ENCODE results near the gene SI.
"Not testable (repeated sequence)": the region's sequence is repeated elsewhere in the genome, so short reads cannot be mapped to it uniquely, and the experiment has no call there.

Gene SI

DNA sequence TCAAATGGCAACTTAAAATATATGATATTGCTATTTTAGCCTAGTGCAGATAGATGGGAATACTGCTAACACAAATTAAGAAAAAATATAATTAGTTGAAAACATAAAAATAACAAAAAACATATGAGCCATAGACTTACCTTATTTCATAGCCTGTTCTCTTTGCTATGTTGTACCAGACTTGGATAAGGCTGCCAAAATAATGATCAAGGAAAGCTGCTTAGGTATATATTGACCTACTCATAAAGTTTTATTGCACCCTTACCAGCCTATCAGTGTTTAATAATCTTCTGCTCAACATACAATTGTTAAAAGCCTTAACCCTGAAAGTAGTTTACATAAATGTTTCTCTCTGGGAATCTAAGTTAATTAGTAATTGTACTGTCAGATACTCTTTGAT lies at the start of gene SI:
Gene SI (minus strand): TSS at position 204 of the 400 bp plus-strand sequence. CDS start 2,484 bp downstream, outside the sequence.
- DNase-seq (ENCODE audit: low read depth) = no peak

GRCh38 chr3:165125836-165126235 lies 47.5 kb upstream of the SI start:
- no peak for DNase-seq (ENCODE audit: low read depth)

DNA sequence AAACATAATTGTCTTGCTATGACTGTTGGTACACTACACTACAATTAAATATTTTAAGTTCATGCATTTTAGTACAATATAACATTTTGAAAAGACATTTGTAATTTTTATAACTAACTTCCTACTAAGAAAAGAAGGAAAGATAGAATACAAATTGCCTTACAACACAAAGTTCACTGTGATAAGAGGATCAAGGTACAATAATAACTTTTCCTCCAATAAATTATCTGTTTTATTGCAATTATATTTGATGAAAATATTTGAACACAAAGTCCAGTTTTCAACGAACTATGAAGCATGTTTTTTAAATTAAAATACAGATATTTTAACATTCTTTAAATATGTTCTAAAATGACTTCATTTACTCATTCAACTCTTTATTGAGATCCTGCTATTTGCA lies 33.1 kb upstream of the SI start:
- DNase-seq (ENCODE audit: low read depth) = no peak

GRCh38 chr3:165103616-165104015 lies 25.3 kb upstream of the SI start:
- DNase-seq (ENCODE audit: low read depth) = no peak

DNA sequence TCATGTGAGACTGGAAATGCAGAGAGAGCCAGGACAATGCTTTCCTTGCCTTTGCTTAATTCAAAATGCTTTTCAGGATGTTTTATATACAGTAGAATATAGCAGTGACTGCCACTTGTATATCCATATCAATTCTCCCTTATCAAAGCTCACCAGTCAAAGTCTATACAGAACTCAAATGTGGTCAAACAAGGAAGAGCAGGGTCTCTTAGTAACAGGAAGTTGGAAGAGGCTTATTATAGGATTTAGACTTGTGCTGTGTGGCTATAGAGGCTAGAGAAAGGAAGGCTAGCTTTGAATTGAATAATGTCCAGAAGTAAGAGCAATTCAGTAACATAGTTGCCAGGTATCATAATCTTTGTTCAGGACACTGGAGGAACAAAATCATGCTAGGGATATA lies 4.4 kb upstream of the SI start:
- DNase-seq (ENCODE audit: low read depth) = no peak

DNA sequence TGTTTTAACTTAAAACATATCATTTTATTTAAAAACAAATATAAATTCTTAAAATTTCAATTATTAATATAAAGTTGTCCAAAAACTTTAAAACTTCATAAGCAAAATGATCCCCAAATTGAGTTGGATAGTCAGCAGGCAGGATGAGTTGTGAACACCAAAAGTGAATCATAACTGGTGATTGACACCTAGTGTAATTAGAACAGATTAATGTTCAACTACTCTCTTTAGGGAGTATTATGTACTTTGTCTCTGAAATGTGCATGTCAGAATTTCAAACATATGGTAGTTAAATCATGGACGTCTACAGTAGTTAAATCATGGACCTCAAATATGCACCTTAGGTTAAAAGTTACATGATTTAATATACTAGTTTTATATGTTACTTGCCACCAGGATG lies 2.9 kb upstream of the SI start:
- no peak for DNase-seq (ENCODE audit: low read depth)

- no peak for DNase-seq (ENCODE audit: low read depth)
Measured at GRCh38 chr3:165075695-165076094, 2.6 kb downstream of the SI start.

DNA sequence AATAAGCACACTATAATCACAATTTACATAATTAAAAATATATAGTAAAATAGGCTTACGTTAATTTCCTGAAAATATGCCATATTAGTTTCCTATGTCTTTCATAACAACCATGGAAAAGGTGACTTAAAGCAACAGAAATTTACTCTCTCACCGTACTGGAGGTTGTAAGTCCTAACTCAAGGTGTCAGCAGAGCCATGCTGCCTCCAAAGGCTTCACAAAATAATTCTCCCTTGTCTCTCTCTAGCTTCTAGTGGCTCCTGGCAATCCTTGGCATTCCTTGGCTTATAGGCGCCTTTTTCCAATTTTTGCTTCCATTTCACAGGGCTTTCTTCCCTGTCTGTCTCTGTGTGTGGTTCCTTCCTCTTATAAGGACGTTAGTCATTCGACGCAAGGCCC lies 7.6 kb downstream of the SI start:
- no peak for DNase-seq (ENCODE audit: low read depth)

DNA sequence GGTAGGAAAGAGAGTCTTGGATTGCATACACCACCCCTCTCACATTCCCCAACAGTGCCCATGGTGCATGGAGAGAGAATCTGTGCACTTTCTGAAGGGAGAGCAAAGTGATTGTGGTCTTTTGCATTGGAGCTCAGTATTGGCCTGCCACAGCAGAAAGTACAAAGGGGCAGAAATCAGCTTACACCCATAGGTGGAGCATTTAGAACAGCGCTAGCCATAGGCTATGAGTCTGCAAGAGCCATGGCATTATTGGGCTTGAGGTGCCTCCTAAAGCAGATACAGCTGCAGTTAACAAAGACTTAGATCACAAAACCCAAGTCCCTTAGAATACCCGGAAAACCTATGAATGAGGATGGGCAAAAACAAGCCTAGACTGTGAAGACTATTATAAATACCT lies 21.8 kb downstream of the SI start:
- no peak for DNase-seq (ENCODE audit: low read depth)

DNA sequence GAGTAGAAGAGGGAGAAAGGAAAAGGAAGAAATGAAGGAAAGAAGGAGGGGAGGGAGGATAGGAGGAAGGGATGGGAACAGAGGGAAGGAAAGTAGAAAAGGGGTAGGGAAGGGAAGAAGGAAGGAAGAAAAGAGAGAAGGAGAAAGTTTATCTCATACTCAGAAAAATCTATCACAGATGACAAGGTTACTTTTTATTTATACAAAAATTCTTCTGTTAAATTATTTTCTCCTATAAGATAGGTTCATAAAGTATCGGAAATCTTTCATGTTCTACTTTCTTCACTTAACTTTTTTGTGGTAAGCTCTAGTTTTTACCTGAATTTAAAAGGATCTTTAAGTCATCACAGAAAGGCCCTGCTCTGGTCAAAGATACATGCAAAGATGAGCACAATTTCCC lies 38.1 kb downstream of the SI start:
- DNase-seq (ENCODE audit: low read depth) = no peak

GRCh38 chr3:165011557-165011956 lies 66.7 kb downstream of the SI start:
- no peak for DNase-seq (ENCODE audit: low read depth)

DNA sequence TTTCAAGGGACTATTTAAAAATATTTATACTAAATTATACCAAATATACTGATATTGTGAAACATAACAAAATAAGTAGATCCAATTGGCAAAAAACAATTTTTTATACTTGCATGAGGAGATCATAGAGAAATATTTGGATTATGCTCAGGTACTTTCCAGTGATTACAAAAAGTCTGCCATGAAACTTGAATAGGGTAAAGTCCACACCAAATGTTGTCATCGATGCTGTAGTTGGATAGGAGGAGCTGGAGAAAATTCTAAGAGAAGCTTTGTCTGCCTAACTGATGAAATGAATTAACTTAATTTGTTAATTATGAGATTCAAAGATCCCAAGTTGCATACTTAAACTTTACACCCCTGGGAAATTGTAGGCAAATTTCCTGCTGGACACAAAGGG lies 93.3 kb downstream of the SI start:
- no peak for DNase-seq (ENCODE audit: low read depth)

- DNase-seq (ENCODE audit: low read depth) = no peak
Measured at GRCh38 chr3:164962610-164963009, 115.7 kb downstream of the SI start.

DNA sequence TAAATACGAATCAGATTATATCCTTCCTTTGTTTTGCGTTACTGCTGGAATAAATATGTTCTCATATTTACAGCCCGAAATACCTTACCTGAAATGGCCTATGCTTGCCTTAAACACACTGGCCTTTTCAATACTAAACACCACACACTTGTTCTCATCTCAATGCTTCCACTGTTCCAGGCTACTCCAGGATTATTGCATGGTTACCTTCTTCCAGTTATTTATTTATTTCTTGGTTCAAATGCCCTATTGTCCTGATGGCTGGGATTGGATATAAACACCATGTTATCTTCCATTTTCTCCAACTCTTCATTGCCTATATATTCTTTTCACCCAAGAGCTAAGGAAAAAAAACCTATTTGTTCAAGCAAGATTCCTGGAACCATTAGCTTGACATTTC lies 125.3 kb downstream of the SI start:
- DNase-seq (ENCODE audit: low read depth) = no peak

- DNase-seq (ENCODE audit: low read depth) = not testable (repeated sequence)
Measured at GRCh38 chr3:164951403-164951802, 126.9 kb downstream of the SI start.

GRCh38 chr3:164940745-164941144 lies 137.6 kb downstream of the SI start:
- no peak for DNase-seq (ENCODE audit: low read depth)

- no peak for DNase-seq (ENCODE audit: low read depth)
Measured at GRCh38 chr3:164929642-164930041, 148.7 kb downstream of the SI start.

Data from GM04504 (cell line).